ENCODE measurements around the gene EPS8L3. TPM values are rescaled to one million over a fixed set of nuclear protein-coding genes. Genes with fewer than 3 reads are reported as not detected.
A peak's percentile ranks its signal among the peaks of the same experiment; 100 is the strongest.

EPS8L3 gene
- total RNA-seq, 1 donor from 2014 or later, result not detected

- H3K36me3 Mint-ChIP-seq (ENCODE audit: low read depth), result no peaks in the 10 kb centered on the region
- no peak for DNase-seq (ENCODE audit: low read depth, low spot score)
- no peak overlapping the region for H3K27ac Mint-ChIP-seq (ENCODE audit: unreplicated experiment)
- H3K27me3 Mint-ChIP-seq (ENCODE audit: low read depth), result no peaks in the 10 kb centered on the region
- H3K4me3 Mint-ChIP-seq, result no peak overlapping the region
- no peaks in the 10 kb centered on the region for H3K9me3 Mint-ChIP-seq
- peaks cover 3% of the 10 kb centered on the region for H3K4me1 Mint-ChIP-seq
- TF ChIP-seq, protein P1, sequence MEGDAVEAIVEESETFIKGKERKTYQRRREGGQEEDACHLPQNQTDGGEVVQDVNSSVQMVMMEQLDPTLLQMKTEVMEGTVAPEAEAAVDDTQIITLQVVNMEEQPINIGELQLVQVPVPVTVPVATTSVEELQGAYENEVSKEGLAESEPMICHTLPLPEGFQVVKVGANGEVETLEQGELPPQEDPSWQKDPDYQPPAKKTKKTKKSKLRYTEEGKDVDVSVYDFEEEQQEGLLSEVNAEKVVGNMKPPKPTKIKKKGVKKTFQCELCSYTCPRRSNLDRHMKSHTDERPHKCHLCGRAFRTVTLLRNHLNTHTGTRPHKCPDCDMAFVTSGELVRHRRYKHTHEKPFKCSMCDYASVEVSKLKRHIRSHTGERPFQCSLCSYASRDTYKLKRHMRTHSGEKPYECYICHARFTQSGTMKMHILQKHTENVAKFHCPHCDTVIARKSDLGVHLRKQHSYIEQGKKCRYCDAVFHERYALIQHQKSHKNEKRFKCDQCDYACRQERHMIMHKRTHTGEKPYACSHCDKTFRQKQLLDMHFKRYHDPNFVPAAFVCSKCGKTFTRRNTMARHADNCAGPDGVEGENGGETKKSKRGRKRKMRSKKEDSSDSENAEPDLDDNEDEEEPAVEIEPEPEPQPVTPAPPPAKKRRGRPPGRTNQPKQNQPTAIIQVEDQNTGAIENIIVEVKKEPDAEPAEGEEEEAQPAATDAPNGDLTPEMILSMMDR (conservative IDR thresholded peaks at IDR 0.05), result no peak
These were observed 2.3 kb upstream of the EPS8L3 start for GRCh38 chr1:109765896-109766615.

GRCh38 chr1:109765483-109765815 lies 1.7 kb upstream of the EPS8L3 start:
- Mint-ChIP-seq H3K27me3 (ENCODE audit: low read depth) (no peaks in the 10 kb centered on the region), H3K4me1 (no peaks in the 10 kb centered on the region), H3K9me3 (no peaks in the 10 kb centered on the region), H3K4me3 (no peak overlapping the region), H3K36me3 (ENCODE audit: low read depth) (no peaks in the 10 kb centered on the region), H3K27ac (ENCODE audit: unreplicated experiment) (no peak overlapping the region)
- TF ChIP-seq, protein P1 (conservative IDR thresholded peaks at IDR 0.05), result no peak
- DNase-seq (ENCODE audit: low read depth, low spot score), result no peak

DNA sequence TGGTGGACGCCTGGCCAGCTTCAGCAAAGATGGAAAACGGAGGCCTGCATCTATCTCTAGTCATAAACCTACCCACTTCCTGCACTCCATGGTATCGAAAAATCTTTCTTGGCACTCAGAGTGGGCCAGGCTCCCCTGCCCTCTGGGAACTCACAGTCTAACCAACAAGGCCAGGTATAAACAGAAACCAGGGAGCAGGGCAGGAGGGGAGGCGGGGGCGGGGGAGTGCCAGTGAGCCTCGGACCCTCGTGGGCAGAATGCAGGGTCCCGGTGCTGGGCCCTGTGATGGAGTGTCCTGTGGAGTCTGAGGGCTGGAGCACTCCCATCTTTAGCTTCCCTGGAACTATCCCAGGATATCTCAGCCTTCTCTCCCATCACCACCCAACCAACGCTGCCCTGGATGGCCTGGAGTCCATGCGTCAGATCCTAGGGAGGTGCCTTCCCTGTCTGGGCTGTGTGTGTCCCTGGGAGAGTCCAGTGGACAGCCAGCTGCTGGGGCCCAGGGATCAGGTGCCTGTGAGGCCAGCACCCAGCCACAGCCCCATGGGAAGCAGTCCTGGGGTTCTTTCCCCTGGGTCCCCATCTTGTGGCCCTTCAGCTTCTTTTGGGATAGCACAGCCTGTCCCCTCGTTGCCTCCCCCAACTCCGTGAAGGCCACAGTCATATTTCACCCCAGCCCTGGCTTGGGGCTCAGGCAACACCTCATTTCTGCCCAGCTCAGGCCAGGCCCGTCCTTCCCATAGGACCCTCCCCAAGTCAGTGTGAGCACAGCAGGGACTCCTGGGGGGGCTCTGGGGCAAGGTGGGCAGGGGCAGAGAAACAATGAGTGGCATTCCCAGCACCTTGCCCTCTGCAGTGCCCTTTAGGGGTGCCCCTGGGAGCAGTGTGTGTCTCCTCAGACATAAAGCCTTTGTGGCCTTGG lies 1.1 kb upstream of the EPS8L3 start:
- H3K4me3 Mint-ChIP-seq, result no peak overlapping the region
- no peak for DNase-seq (ENCODE audit: low read depth, low spot score)
- H3K9me3 Mint-ChIP-seq, result no peaks in the 10 kb centered on the region
- no peaks in the 10 kb centered on the region for H3K27me3 Mint-ChIP-seq (ENCODE audit: low read depth)
- peak overlapping the region; percentile 75 for H3K27ac Mint-ChIP-seq (ENCODE audit: unreplicated experiment)
- H3K4me1 Mint-ChIP-seq, result no peaks in the 10 kb centered on the region
- H3K36me3 Mint-ChIP-seq (ENCODE audit: low read depth), result no peaks in the 10 kb centered on the region
- TF ChIP-seq, protein P1 (conservative IDR thresholded peaks at IDR 0.05), result no peak

DNA sequence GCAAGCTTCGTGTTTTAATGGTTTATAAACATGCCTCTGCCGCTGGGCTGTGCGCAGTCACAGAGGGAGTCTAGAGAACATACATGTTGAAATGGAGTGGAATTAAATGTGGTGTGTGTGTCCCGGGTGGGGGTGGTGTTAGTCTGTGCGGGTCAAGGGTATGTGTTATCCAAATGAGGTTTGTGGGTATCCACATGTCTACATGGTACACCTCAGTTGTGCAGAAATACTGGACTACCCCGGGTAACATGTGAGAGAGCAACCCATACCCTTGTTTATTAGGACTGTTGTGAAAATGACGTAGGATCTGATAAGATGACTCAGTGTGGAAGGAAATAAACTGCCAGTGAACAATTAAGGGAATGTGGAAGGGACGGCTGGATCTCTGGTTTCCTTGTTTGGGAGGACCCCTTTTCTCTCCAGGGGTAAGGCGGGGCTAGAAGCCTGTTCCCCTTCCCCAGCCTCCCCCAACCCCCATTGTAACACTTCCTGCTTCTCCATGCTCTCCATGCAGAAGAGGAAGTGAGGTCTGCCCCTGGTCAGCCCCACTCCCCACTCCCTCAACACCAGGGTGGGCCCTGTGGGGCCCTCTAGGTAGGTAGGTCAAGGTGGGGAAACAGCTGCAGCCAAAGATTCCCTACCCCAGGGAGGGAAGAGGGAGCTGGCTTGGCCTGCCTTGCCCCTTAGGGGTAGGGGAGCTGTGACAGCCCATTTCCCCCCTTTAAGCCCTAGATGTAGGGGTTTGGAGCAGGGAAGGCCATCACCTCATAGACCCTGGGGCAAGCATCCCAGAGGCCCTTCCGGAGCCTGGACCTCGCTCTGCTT lies 690 bp downstream of the EPS8L3 start:
- TF ChIP-seq, protein P1 (conservative IDR thresholded peaks at IDR 0.05), result no peak
- DNase-seq (ENCODE audit: low read depth, low spot score), result no peak
- Mint-ChIP-seq H3K36me3 (ENCODE audit: low read depth) (no peaks in the 10 kb centered on the region), H3K4me3 (no peak overlapping the region), H3K9me3 (no peaks in the 10 kb centered on the region), H3K27ac (ENCODE audit: unreplicated experiment) (peak overlapping the region; percentile 20), H3K27me3 (ENCODE audit: low read depth) (no peaks in the 10 kb centered on the region), H3K4me1 (no peaks in the 10 kb centered on the region)

- TF ChIP-seq, protein P1 (conservative IDR thresholded peaks at IDR 0.05), result no peak
- Mint-ChIP-seq H3K4me1 (no peaks in the 10 kb centered on the region), H3K4me3 (no peak overlapping the region), H3K27me3 (ENCODE audit: low read depth) (no peaks in the 10 kb centered on the region), H3K9me3 (no peaks in the 10 kb centered on the region), H3K36me3 (ENCODE audit: low read depth) (no peaks in the 10 kb centered on the region), H3K27ac (ENCODE audit: unreplicated experiment) (peak overlapping the region; percentile 29)
- DNase-seq (ENCODE audit: low read depth, low spot score), result no peak
These were observed 1.6 kb downstream of the EPS8L3 start for GRCh38 chr1:109762039-109762585.

Data from neural crest cell (in vitro differentiated cells).